ENCODE measurements around the gene TCIRG1. TPM values are rescaled to one million over a fixed set of nuclear protein-coding genes. Genes with fewer than 3 reads are reported as not detected.

The TCIRG1 gene
- total and polyA plus RNA-seq, 2 of the 13 experiments (the other 11 are each of a cell fraction or from before 2014, with no cell fraction given) = 48.0 to 69.6 TPM

DNA sequence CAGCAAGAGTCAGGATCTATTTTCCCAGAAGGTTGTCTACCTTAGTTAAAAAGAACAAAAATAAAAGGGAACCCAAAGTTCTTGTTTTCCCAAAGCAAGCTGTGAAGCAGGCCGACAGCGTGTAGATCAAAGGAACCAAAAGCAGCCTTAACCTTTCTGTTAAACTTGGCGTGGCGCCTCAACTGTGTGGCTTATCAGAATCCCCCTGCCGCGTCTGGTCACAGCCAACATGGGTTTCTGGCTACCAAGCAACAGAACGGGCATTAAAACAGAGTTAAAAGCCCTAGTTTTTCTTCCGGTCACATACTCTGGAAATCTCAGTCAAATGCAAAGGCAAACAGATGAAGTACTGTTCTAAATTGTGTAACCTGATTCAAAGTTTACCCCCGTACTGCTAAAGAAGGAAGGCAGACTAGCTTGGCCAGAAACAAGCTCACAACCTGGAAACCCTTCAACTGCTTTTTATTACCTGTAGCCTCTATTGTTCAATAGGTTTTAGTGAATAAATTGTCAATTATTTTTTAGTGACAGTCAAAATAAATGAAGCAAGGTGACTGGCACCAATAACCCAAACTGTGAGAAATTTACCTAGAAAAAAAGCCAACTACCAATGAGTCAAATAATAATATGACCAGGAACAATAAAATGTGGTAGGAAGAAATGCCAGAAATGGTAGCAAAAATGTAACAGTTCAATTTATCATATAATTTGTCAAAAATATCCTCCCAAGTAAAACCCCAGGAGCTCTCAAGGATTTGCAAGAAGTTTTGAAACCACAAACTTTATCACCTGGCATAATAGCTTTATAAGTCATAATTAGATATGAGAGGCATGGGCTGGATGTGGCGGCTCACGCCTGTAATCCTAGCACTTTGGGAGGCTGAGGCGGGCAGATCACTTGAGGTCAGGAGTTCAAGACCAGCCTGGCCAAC, 60.9 kb downstream of the TCIRG1 start (continued):
- TF ChIP-seq, protein P1, sequence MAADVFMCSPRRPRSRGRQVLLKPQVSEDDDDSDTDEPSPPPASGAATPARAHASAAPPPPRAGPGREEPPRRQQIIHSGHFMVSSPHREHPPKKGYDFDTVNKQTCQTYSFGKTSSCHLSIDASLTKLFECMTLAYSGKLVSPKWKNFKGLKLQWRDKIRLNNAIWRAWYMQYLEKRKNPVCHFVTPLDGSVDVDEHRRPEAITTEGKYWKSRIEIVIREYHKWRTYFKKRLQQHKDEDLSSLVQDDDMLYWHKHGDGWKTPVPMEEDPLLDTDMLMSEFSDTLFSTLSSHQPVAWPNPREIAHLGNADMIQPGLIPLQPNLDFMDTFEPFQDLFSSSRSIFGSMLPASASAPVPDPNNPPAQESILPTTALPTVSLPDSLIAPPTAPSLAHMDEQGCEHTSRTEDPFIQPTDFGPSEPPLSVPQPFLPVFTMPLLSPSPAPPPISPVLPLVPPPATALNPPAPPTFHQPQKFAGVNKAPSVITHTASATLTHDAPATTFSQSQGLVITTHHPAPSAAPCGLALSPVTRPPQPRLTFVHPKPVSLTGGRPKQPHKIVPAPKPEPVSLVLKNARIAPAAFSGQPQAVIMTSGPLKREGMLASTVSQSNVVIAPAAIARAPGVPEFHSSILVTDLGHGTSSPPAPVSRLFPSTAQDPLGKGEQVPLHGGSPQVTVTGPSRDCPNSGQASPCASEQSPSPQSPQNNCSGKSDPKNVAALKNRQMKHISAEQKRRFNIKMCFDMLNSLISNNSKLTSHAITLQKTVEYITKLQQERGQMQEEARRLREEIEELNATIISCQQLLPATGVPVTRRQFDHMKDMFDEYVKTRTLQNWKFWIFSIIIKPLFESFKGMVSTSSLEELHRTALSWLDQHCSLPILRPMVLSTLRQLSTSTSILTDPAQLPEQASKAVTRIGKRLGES (CRISPR knock-in tag; IDR thresholded peaks at IDR 0.05; ENCODE audit: borderline replicate concordance) = no peak
- TF ChIP-seq PHB2 (IDR thresholded peaks at IDR 0.05; ENCODE audit: partially characterized antibody) (no peak), ZNF205 (CRISPR knock-in tag; IDR thresholded peaks at IDR 0.05) (no peak), ATF7 (IDR thresholded peaks at IDR 0.05) (no peak), ATF7 (CRISPR knock-in tag; IDR thresholded peaks at IDR 0.05) (peak; percentile 67; the same call in 1 of the 2 replicates), ZNF24 (IDR thresholded peaks at IDR 0.05) (no peak), RFX1 (IDR thresholded peaks at IDR 0.05) (peak; percentile 67), ATRX (CRISPR knock-in tag; IDR thresholded peaks at IDR 0.05; ENCODE audit: borderline replicate concordance) (no peak), MLX (CRISPR knock-in tag; IDR thresholded peaks at IDR 0.05) (peak; percentile 72; the same call in 1 of the 2 replicates), GZF1 (CRISPR knock-in tag; IDR thresholded peaks at IDR 0.05) (no peak), ZNF230 (CRISPR knock-in tag; IDR thresholded peaks at IDR 0.05) (peak; percentile 76; the same call in 1 of the 2 replicates), MAFG (CRISPR knock-in tag; IDR thresholded peaks at IDR 0.05) (no peak), ATF6 (CRISPR knock-in tag; conservative IDR thresholded peaks at IDR 0.05) (no peak), RBAK (CRISPR knock-in tag; IDR thresholded peaks at IDR 0.05) (no peak), ZNF850 (CRISPR knock-in tag; conservative IDR thresholded peaks at IDR 0.05) (no peak), ZNF124 (CRISPR knock-in tag; IDR thresholded peaks at IDR 0.05) (peak; percentile 71), NONO (IDR thresholded peaks at IDR 0.05) (no peak), NONO (CRISPR knock-in tag; conservative IDR thresholded peaks at IDR 0.05) (peak; percentile 67; the same call in 1 of the 2 replicates), HNF1A (IDR thresholded peaks at IDR 0.05; ENCODE audit: low read depth) (peak; percentile 60), HNF1A (CRISPR knock-in tag; IDR thresholded peaks at IDR 0.05; ENCODE audit: borderline replicate concordance) (peak; percentile 88), ARNT (IDR thresholded peaks at IDR 0.05) (no peak), DMAP1 (CRISPR knock-in tag; IDR thresholded peaks at IDR 0.05) (peak; percentile 53; the same call in 1 of the 2 replicates)

Measured in HepG2 (cell line).